ENCODE data around the gene RAB40B. TPM values are rescaled to one million over a fixed set of nuclear protein-coding genes. Genes with fewer than 3 reads are reported as not detected.
A peak's percentile ranks its signal among the peaks of the same experiment; 100 is the strongest.

Gene RAB40B
- total and polyA plus RNA-seq, 2 of the 13 experiments (the other 11 are each of a cell fraction or from before 2014, with no cell fraction given), result 6.2 to 6.5 TPM

- TF ChIP-seq ZNF580 (CRISPR knock-in tag; IDR thresholded peaks at IDR 0.05; ENCODE audit: borderline replicate concordance, low read depth) (no peak), SMC3 (IDR thresholded peaks at IDR 0.05; ENCODE audit: low read length) (no peak), NCOA1 (CRISPR knock-in tag; IDR thresholded peaks at IDR 0.05) (no peak), ZNF10 (CRISPR knock-in tag; IDR thresholded peaks at IDR 0.05; ENCODE audit: borderline replicate concordance, low read depth) (no peak), GABPB1 (CRISPR knock-in tag; IDR thresholded peaks at IDR 0.05) (no peak), HINFP (CRISPR knock-in tag; IDR thresholded peaks at IDR 0.05; ENCODE audit: low read depth) (no peak), XRCC5 (optimal IDR thresholded peaks at IDR 0.05; ENCODE audit: low read length) (no peak)
Measured at GRCh38 chr17:82608816-82609215, 89.7 kb downstream of the RAB40B start (continued).

GRCh38 chr17:82605939-82606600, 92.4 kb downstream of the RAB40B start:
- Histone ChIP-seq H3K4me2 (ENCODE audit: low read depth, low read length) (no peak overlapping the region), H3K9ac (ENCODE audit: insufficient read depth, low read depth, low read length) (no peak overlapping the region), H3K36me3 (replicated peaks in 1 of 2; ENCODE audit: control insufficient read depth in 1 of 2, insufficient read depth in 2 of 2, low read length in 2 of 2) (peaks cover 29 to 40% of the 10 kb centered on the region in 2 experiments), H4K20me1 (ENCODE audit: insufficient read depth, low read length) (peaks cover 7% of the 10 kb centered on the region; the same call in 1 of the 2 replicates), H3K4me1 (ENCODE audit: insufficient read depth, low read length) (peaks cover 14% of the 10 kb centered on the region), H3K4me3 (replicated peaks in 1 of 3; ENCODE audit: insufficient read depth in 1 of 3, low read depth in 2 of 3, low read length in 3 of 3) (no peak overlapping the region), H3K27me3 (ENCODE audit: control insufficient read depth in 1 of 2, insufficient read depth in 2 of 2, low read length in 2 of 2) (no peaks in the 10 kb centered on the region), H3K79me2 (ENCODE audit: insufficient read depth, low read length) (no peaks in the 10 kb centered on the region), H3K9me3 (ENCODE audit: low read length) (no peaks in the 10 kb centered on the region), H3K27ac (ENCODE audit: extremely low read length, insufficient read depth, low read length) (peak overlapping the region; percentile 11), H2AFZ (ENCODE audit: low read length) (no peak overlapping the region)
- DNase-seq (ENCODE audit: low spot score) (no peak), FAIRE-seq (no peak), ATAC-seq (peak; percentile 26)
- BruUV-seq (replicated peaks), result no TSS peak
- in situ Hi-C loops (cut with HindIII; ENCODE audit: extremely low pct_ligation_motif_present, low pct_unique_long_range_greater_than_20kb) (no loop called here), intact Hi-C loops (cut with micrococcal nuclease; ENCODE audit: unreplicated experiment) (no loop called here)
- whole genome bisulfite sequencing (ENCODE audit: low lambda C conversion rate), result 83% methylated on average over 16 of the region's 16 CpGs
- POLR2A ChIA-PET, result interaction anchor here (0.9 kb wide), 1 partner anchor 38 kb away, joined by 3 read pairs; no protein-coding TSS in a partner anchor
- CTCF ChIA-PET (ENCODE audit: low intra/inter-chr PET ratio, low total read pairs), result no interaction called here
- TF ChIP-seq ZNF501 (CRISPR knock-in tag; IDR thresholded peaks at IDR 0.05) (peak; percentile 49; the same call in 1 of the 2 replicates), ZBTB33 (CRISPR knock-in tag; IDR thresholded peaks at IDR 0.05) (peak; percentile 54), HBP1 (CRISPR knock-in tag; IDR thresholded peaks at IDR 0.05; ENCODE audit: low read depth) (no peak), ZSCAN25 (CRISPR knock-in tag; IDR thresholded peaks at IDR 0.05) (peak; percentile 12; the same call in 1 of the 2 replicates), ZNF619 (CRISPR knock-in tag; IDR thresholded peaks at IDR 0.05) (no peak), ZNF335 (CRISPR knock-in tag; IDR thresholded peaks at IDR 0.05) (no peak), ATF1 (CRISPR knock-in tag; IDR thresholded peaks at IDR 0.05) (no peak), ZBTB38 (CRISPR knock-in tag; IDR thresholded peaks at IDR 0.05) (peak; percentile 79; the same call in 1 of the 2 replicates), NRL (CRISPR knock-in tag; IDR thresholded peaks at IDR 0.05; ENCODE audit: borderline replicate concordance) (0 out of 2 replicates have a peak, but pooled peaks have one; percentile 37), FOXM1 (CRISPR knock-in tag; IDR thresholded peaks at IDR 0.05) (no peak), KDM2A (CRISPR knock-in tag; IDR thresholded peaks at IDR 0.05; ENCODE audit: borderline replicate concordance, low read depth) (0 out of 2 replicates have a peak, but pooled peaks have one; percentile 16), AKAP8 (CRISPR knock-in tag; IDR thresholded peaks at IDR 0.05) (0 out of 2 replicates have a peak, but pooled peaks have one; percentile 54)
